Upper lobe of right lung (tissue), 1 donor: ENCODE results near the gene SLC4A5. TPM values are rescaled to one million over a fixed set of nuclear protein-coding genes. Genes with fewer than 3 reads are reported as not detected.
"Not testable (repeated sequence)": the region's sequence is repeated elsewhere in the genome, so short reads cannot be mapped to it uniquely, and the experiment has no call there.

Experiments
- ATAC-seq: fragments of 200-7000 bp; cut with Tn5 transposase; one replicate; pipeline ENCODE4 v1.9.1; 2020; ENCODE audit warnings: mild to moderate bottlenecking, moderate library complexity
- DNase-seq: peaks from one replicate; pipeline ENCODE4 v3.0.0-alpha.2; 2020
- H3K27ac ChIP-seq: fragments of 200-600 bp; one replicate; pipeline ENCODE4 v1.8.0; 2022
- H3K27me3 ChIP-seq: fragments of 200-600 bp; one replicate; pipeline ENCODE4 v1.8.0; 2022; ENCODE audit warnings: mild to moderate bottlenecking
- H3K36me3 ChIP-seq: fragments of 200-600 bp; one replicate; pipeline ENCODE4 v1.8.0; 2022
- H3K4me1 ChIP-seq: fragments of 200-600 bp; one replicate; pipeline ENCODE4 v1.8.0; 2022
- H3K4me3 ChIP-seq: fragments of 200-600 bp; one replicate; pipeline ENCODE4 v1.8.0; 2022; ENCODE audit warnings: mild to moderate bottlenecking
- H3K9me3 ChIP-seq: fragments of 200-600 bp; one replicate; pipeline ENCODE4 v1.8.0; 2022
- intact Hi-C: fragments of 100-400 bp; cut with DNase I; formaldehyde crosslinking; loops from one replicate; pipeline ENCODE4 v1.11.0; 2022
- total RNA-seq: library from RNA; stranded (reverse); fragmentation: NEBNext Ultra II Directional; extraction: Animal tissue kit (Norgen Biotek cat#: 25700); gene quantifications from one replicate; pipeline ENCODE4 v1.2.1, GENCODE V29; 2021
- TF ChIP-seq, protein P1 (sequence below): fragments of 200-600 bp; IDR thresholded peaks from one replicate; pipeline ENCODE4 v1.8.0; 2022; ENCODE audit warnings: antibody characterized with exemption
- donor health status: DM: no; HTN: yes; CAD: no; lungs with severe emphysema.

Gene SLC4A5
- total RNA-seq, 1 donor from 2014 or later: 3.2 TPM

DNA sequence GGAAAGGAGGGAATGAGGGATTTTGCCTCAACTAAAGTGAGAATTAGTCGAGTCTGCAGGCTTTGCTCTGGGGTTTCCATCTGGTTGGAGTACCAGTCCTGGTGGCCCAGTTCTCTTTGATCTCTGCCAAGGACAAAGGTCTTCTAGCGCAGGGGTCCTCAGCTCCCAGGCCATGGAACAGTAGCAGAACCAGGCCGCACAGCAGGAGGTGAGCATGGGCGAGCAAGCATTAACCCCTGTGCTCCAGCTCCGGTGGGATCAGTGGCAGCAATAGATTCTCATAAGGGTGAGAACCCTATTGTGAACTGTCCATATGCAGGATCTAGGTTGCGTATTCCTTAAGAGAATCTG lies 120.9 kb downstream of the SLC4A5 start:
- ATAC-seq (no peak), DNase-seq (no peak)
- H3K27ac ChIP-seq: no peak overlapping the region
- H3K4me1 ChIP-seq: no peaks in the 10 kb centered on the region
- intact Hi-C loops: no loop called here
- H3K27me3 ChIP-seq: no peaks in the 10 kb centered on the region
- H3K36me3 ChIP-seq: peaks cover 11% of the 10 kb centered on the region
- TF ChIP-seq, protein P1, sequence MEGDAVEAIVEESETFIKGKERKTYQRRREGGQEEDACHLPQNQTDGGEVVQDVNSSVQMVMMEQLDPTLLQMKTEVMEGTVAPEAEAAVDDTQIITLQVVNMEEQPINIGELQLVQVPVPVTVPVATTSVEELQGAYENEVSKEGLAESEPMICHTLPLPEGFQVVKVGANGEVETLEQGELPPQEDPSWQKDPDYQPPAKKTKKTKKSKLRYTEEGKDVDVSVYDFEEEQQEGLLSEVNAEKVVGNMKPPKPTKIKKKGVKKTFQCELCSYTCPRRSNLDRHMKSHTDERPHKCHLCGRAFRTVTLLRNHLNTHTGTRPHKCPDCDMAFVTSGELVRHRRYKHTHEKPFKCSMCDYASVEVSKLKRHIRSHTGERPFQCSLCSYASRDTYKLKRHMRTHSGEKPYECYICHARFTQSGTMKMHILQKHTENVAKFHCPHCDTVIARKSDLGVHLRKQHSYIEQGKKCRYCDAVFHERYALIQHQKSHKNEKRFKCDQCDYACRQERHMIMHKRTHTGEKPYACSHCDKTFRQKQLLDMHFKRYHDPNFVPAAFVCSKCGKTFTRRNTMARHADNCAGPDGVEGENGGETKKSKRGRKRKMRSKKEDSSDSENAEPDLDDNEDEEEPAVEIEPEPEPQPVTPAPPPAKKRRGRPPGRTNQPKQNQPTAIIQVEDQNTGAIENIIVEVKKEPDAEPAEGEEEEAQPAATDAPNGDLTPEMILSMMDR: no peak
- no peaks in the 10 kb centered on the region for H3K9me3 ChIP-seq
- H3K4me3 ChIP-seq: no peak overlapping the region

DNA sequence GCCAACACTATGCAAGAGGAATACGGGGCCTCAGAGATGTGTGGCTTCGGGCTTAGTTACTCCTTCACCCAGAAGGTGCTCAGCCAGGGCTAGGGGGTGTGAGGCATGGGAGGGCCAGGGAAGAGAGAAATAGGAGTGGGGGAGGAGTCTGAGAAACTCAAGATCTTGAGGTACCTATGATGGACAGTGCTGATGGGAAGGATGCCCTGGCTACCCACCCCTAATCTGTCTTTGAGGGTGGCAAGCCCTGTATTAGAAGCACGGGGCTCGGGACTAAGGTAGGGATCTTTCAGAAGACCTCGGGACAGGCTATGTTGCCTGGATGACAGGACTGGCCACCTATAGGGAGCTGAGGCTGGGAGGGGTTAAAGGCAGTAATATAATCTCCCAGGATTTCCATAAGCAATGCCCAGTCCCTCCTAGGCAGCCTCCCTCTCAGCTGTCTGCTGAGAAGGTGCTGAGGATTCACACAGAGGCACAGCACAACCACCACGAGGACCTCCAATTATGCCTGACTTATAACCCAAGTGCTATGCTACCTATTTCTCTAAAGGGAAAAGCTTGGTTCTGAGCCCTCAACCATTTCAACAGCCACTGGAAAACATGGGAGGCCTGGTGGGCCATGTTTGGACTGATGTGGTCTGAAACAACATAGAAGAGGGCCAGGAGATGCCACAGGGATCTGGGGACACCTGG lies 121.5 kb downstream of the SLC4A5 start:
- Histone ChIP-seq H3K4me3 (no peak overlapping the region), H3K27ac (no peak overlapping the region), H3K4me1 (no peaks in the 10 kb centered on the region), H3K9me3 (no peaks in the 10 kb centered on the region), H3K27me3 (no peaks in the 10 kb centered on the region), H3K36me3 (peaks cover 16% of the 10 kb centered on the region)
- ATAC-seq (no peak), DNase-seq (no peak)
- intact Hi-C loops: no loop called here
- TF ChIP-seq, protein P1: no peak

DNA sequence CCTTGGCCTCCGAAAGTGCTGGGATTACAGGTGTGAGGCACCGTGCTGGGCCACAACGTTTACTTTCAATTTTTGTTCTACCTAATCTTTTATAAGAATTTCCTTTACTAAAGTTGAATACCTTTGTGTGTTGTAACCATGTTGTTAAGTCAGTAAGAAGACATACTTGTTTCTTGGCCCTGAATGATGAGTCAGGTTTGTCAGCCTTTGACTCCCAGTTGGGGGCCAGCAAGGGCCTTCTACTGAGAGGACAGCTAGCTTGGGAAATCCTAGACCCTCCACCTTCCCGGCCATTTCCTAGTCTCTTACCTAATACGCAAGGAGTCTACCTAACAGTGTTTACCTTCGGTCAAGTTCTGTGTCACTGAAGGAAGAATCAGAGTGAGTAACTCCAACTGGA lies 122.1 kb downstream of the SLC4A5 start:
- Histone ChIP-seq H3K27ac (no peak overlapping the region), H3K36me3 (peaks cover 22% of the 10 kb centered on the region), H3K4me1 (no peaks in the 10 kb centered on the region), H3K9me3 (no peaks in the 10 kb centered on the region), H3K4me3 (no peak overlapping the region), H3K27me3 (no peaks in the 10 kb centered on the region)
- intact Hi-C loops: no loop called here
- TF ChIP-seq, protein P1: no peak
- DNase-seq (no peak), ATAC-seq (no peak)

DNA sequence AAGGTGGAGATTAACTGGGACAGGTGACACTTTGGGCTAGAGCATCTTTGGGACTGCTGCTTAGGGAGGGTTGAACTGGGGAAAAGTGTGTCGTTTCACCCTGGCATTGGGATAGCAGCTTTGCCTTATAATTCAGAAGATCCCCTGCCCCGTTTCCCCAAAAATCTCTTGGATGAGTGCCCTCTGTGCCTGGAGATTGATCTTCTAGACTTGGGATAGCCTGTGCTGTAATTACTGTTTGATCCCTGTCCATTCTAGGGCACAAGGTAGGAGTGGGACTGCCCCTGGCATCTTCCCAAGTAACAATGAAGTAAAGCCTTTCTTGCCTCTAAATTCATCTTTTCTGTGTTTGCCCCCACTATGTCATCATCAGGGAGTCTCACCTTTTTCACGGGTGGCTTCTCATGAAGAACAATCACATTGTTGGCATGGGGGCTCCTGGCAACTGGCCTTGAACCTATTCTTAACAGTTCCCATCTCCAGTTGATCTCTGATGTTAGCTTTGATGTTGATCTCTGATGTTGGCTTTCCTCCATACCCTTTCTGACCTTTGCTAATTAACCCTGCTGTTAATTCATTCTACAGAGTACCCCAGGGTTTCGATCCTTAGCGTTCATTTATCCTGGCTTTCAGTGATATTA lies 123.2 kb downstream of the SLC4A5 start:
- no peak for DNase-seq
- Histone ChIP-seq H3K9me3 (no peaks in the 10 kb centered on the region), H3K4me1 (no peaks in the 10 kb centered on the region), H3K36me3 (peaks cover 32% of the 10 kb centered on the region), H3K27me3 (no peaks in the 10 kb centered on the region), H3K27ac (no peak overlapping the region), H3K4me3 (no peak overlapping the region)
- no peak for ATAC-seq
- intact Hi-C loops: no loop called here
- TF ChIP-seq, protein P1: no peak

DNA sequence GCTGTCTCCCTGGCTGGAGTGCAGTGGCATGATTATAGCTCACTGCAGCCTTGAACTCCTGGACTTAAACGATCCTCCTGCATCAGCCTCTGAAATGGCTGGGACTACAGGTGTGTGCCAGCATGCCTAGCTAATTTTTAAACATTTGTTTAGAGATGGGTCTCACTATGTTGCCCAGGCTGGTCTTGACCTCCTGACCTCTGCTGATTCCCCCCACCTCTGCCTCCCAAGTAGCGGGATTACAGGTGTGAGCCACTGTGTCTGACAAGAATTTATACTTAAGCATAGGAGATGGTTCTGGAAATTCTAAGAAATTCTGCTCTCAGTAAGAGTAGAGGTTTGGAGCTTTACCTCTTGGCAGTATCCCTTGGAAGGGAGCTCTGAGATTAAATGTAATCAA lies 126.6 kb downstream of the SLC4A5 start:
- TF ChIP-seq, protein P1: no peak
- H3K36me3 ChIP-seq: peaks cover 64% of the 10 kb centered on the region

DNA sequence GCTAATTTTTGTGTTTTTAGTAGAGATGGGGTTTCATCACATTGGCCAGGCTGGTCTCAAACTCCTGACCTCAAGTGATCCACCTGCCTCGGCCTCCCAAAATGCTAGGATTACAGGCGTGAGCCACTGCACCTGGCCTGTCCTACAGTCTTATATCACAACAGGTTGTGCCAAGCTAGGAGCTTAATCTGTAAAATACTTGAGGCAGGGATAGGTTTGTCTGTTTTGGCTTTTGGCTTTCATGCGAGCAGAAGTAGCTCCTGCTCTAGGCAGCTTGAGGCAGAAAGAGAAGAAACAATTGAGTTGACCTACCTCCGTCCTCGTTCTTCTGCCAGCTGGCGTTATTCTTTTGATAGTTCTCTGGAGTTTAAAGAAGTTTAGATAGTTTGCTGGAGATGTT lies 127.4 kb downstream of the SLC4A5 start:
- H3K27me3 ChIP-seq, H3K9me3 ChIP-seq, intact Hi-C loops, H3K4me3 ChIP-seq, H3K27ac ChIP-seq, H3K4me1 ChIP-seq, ATAC-seq, DNase-seq: not testable (repeated sequence)
- peaks cover 71% of the 10 kb centered on the region for H3K36me3 ChIP-seq

More for the DNA sequence above, 126.6 kb downstream of the SLC4A5 start:
- intact Hi-C loops: no loop called here
- Histone ChIP-seq H3K4me3 (no peak overlapping the region), H3K4me1 (no peaks in the 10 kb centered on the region), H3K27ac (no peak overlapping the region), H3K9me3 (no peaks in the 10 kb centered on the region), H3K27me3 (no peaks in the 10 kb centered on the region)
- DNase-seq (no peak), ATAC-seq (no peak)
